GM23338 (cell line): ENCODE measurements around the gene ANTXR2. TPM values are rescaled to one million over a fixed set of nuclear protein-coding genes. Genes with fewer than 3 reads are reported as not detected.

Experiments
- ATAC-seq: fragments of 200-7000 bp; cut with Tn5 transposase; 3 replicates; pipeline ENCODE4 v1.9.1; 2020
- DNase-seq: peaks from one replicate; pipeline ENCODE4 v3.0.0-alpha.2; 2015; ENCODE audit warnings: low spot score
- H2AFZ ChIP-seq: fragments of 200-600 bp; sonication (generic); 2 replicates; pipeline ENCODE4 v1.8.0; 2016; ENCODE audit warnings: antibody characterized with exemption, mild to moderate bottlenecking, moderate library complexity
- H3F3A ChIP-seq: fragments of 200-600 bp; sonication (generic); replicated peaks from 2 replicates; pipeline ENCODE4 v1.8.0; 2017; ENCODE audit warnings: antibody characterized with exemption, mixed run types, low read depth
- H3K27ac ChIP-seq: fragments of 200-600 bp; sonication (generic); 2 replicates; pipeline ENCODE4 v1.6.1; 2016; ENCODE audit warnings: low read depth
- H3K27me3 ChIP-seq: fragments of 200-600 bp; sonication (generic); 2 replicates; pipeline ENCODE4 v1.8.0; 2016; ENCODE audit warnings: mild to moderate bottlenecking, mixed run types, moderate library complexity; ENCODE audit not compliant: insufficient read depth
- H3K36me3 ChIP-seq: fragments of 200-600 bp; sonication (generic); 2 replicates; pipeline ENCODE4 v1.8.0; 2016; ENCODE audit warnings: mild to moderate bottlenecking; ENCODE audit not compliant: insufficient read depth
- H3K4me1 ChIP-seq: fragments of 200-600 bp; sonication (generic); 2 replicates; pipeline ENCODE4 v1.8.0; 2016; ENCODE audit warnings: mild to moderate bottlenecking, moderate library complexity; ENCODE audit not compliant: insufficient read depth
- H3K4me2 ChIP-seq: fragments of 200-600 bp; sonication (generic); 2 replicates; pipeline ENCODE4 v1.7.1; 2017; ENCODE audit warnings: mixed run types
- H3K4me3 ChIP-seq: fragments of 200-600 bp; sonication (generic); 2 replicates; pipeline ENCODE4 v1.6.1; 2016; ENCODE audit warnings: mixed run types
- H3K79me2 ChIP-seq: fragments of 200-600 bp; sonication (generic); replicated peaks from 2 replicates; pipeline ENCODE4 v1.8.0; 2017; ENCODE audit warnings: mild to moderate bottlenecking; ENCODE audit not compliant: insufficient read depth
- H3K9me2 ChIP-seq: fragments of 200-600 bp; sonication (generic); 2 replicates; pipeline ENCODE4 v1.8.0; 2017; ENCODE audit not compliant: insufficient read depth
- H4K20me1 ChIP-seq: fragments of 200-600 bp; sonication (generic); replicated peaks from 2 replicates; pipeline ENCODE4 v1.8.0; 2017; ENCODE audit warnings: mild to moderate bottlenecking; ENCODE audit not compliant: insufficient read depth
- H3K27ac Mint-ChIP-seq: 2 replicates; pipeline ENCODE4 v1.8.0; 2020; ENCODE audit warnings: inconsistent platforms, mild to moderate bottlenecking, moderate library complexity, mixed read lengths
- H3K27me3 Mint-ChIP-seq: 3 replicates; pipeline ENCODE4 v1.8.0; 2022; ENCODE audit warnings: low read depth, mild to moderate bottlenecking, moderate library complexity, mixed read lengths, inconsistent platforms; ENCODE audit not compliant: insufficient read depth, poor library complexity
- H3K36me3 Mint-ChIP-seq: 3 replicates; pipeline ENCODE4 v1.8.0; 2021; ENCODE audit warnings: low read depth, mild to moderate bottlenecking, inconsistent platforms, moderate library complexity, mixed read lengths
- H3K4me1 Mint-ChIP-seq: 3 replicates; pipeline ENCODE4 v1.8.0; 2020; ENCODE audit warnings: mild to moderate bottlenecking, inconsistent platforms, mixed read lengths
- H3K4me3 Mint-ChIP-seq: 3 replicates; pipeline ENCODE4 v1.8.0; 2021; ENCODE audit warnings: moderate library complexity, mild to moderate bottlenecking, inconsistent platforms, mixed read lengths
- H3K9me3 Mint-ChIP-seq: 3 replicates; pipeline ENCODE4 v1.8.0; 2020; ENCODE audit warnings: moderate library complexity, mild to moderate bottlenecking, inconsistent platforms, mixed read lengths
- CREB1 ChIP-seq: fragments of 250-450 bp; sonication (Bioruptor Pico); IDR thresholded peaks from 2 replicates; pipeline ENCODE4 v1.5.0; 2020; ENCODE audit warnings: low read depth, mild to moderate bottlenecking, moderate library complexity
- EZH2 ChIP-seq: fragments of 200-600 bp; sonication (generic); IDR thresholded peaks from one replicate; pipeline ENCODE4 v1.8.0; 2017; ENCODE audit warnings: antibody characterized with exemption, mild to moderate bottlenecking, low read depth; ENCODE audit not compliant: unreplicated experiment
- EZH2phosphoT487 ChIP-seq: fragments of 200-600 bp; sonication (generic); IDR thresholded peaks from one replicate; pipeline ENCODE4 v1.8.1; 2018; ENCODE audit warnings: antibody characterized with exemption; ENCODE audit not compliant: unreplicated experiment
- NANOG ChIP-seq: IDR thresholded peaks from 2 replicates; pipeline ENCODE4 v1.6.1; 2016; ENCODE audit warnings: antibody characterized with exemption, borderline replicate concordance
- POLR2AphosphoS5 ChIP-seq: IDR thresholded peaks from 2 replicates; pipeline ENCODE4 v1.6.1; 2016; ENCODE audit warnings: antibody characterized with exemption, low read depth
- STAT1 ChIP-seq: IDR thresholded peaks from one replicate; pipeline ENCODE4 v1.6.1; 2016; ENCODE audit warnings: antibody characterized with exemption; ENCODE audit not compliant: unreplicated experiment
- ZNF114 ChIP-seq: fragments of 250-450 bp; sonication (Bioruptor Pico); IDR thresholded peaks from 2 replicates; pipeline ENCODE4 v1.5.0; 2020; ENCODE audit warnings: mild to moderate bottlenecking, moderate library complexity
- polyA plus RNA-seq: library from polyadenylated mRNA; unstranded; fragments of >200 nt; fragmentation: Nextera tagmentation; extraction: Ambion mirVana; gene quantifications from 2 replicates; pipeline ENCODE4 v1.2.1, GENCODE V29; 2016
- total RNA-seq: library from RNA; depleted of rRNA; stranded (reverse); fragments of >200 nt; shearing (Covaris generic); gene quantifications from 2 replicates; pipeline ENCODE4 v1.2.3, GENCODE V29; 2014
- TF ChIP-seq, protein P1 (sequence below): IDR thresholded peaks from one replicate; pipeline ENCODE4 v1.6.1; 2018; ENCODE audit warnings: antibody characterized with exemption; ENCODE audit not compliant: unreplicated experiment
- TF ChIP-seq, protein P2 (sequence below), 2 experiments: fragments of 200-600 bp in 1 of 2; sonication (generic) in 1 of 2; conservative IDR thresholded peaks; 2 replicates each; pipeline versions ENCODE4 v1.5.1 to v1.6.1; 2016 to 2017; ENCODE audit warnings: antibody characterized with exemption in 2 of 2, low read depth in 2 of 2, mild to moderate bottlenecking in 2 of 2, moderate library complexity in 1 of 2
- TF ChIP-seq, protein P3 (sequence below): fragments of 250-450 bp; sonication (Bioruptor Pico); IDR thresholded peaks from 2 replicates; pipeline ENCODE4 v1.5.0; 2020; ENCODE audit warnings: mild to moderate bottlenecking, moderate library complexity

The ANTXR2 gene
- total and polyA plus RNA-seq, 2 experiments from 2014 or later, result 2.0 to 5.3 TPM

DNA sequence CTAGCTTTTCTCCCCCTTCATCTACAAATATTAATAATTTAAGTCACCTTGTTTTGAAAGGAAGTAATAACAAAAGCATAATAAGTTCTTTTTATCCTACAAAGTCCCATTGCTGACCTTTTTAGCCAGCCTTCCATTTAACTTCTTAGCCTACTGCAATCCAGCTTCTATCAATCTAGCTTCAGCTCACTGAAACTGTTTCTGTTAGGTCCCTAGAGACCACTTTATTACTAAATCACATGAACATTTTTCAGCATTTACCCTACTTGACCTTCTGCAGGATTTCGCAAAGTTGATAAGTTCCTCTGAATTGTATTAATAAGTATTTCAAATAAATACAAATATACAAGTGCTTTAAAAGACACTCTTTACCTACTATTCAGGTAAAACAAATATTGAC, 186.5 kb downstream of the ANTXR2 start (continued):
- TF ChIP-seq, protein P1, sequence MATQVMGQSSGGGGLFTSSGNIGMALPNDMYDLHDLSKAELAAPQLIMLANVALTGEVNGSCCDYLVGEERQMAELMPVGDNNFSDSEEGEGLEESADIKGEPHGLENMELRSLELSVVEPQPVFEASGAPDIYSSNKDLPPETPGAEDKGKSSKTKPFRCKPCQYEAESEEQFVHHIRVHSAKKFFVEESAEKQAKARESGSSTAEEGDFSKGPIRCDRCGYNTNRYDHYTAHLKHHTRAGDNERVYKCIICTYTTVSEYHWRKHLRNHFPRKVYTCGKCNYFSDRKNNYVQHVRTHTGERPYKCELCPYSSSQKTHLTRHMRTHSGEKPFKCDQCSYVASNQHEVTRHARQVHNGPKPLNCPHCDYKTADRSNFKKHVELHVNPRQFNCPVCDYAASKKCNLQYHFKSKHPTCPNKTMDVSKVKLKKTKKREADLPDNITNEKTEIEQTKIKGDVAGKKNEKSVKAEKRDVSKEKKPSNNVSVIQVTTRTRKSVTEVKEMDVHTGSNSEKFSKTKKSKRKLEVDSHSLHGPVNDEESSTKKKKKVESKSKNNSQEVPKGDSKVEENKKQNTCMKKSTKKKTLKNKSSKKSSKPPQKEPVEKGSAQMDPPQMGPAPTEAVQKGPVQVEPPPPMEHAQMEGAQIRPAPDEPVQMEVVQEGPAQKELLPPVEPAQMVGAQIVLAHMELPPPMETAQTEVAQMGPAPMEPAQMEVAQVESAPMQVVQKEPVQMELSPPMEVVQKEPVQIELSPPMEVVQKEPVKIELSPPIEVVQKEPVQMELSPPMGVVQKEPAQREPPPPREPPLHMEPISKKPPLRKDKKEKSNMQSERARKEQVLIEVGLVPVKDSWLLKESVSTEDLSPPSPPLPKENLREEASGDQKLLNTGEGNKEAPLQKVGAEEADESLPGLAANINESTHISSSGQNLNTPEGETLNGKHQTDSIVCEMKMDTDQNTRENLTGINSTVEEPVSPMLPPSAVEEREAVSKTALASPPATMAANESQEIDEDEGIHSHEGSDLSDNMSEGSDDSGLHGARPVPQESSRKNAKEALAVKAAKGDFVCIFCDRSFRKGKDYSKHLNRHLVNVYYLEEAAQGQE, result no peak
- TF ChIP-seq NANOG, result no peak
- TF ChIP-seq, protein P2, sequence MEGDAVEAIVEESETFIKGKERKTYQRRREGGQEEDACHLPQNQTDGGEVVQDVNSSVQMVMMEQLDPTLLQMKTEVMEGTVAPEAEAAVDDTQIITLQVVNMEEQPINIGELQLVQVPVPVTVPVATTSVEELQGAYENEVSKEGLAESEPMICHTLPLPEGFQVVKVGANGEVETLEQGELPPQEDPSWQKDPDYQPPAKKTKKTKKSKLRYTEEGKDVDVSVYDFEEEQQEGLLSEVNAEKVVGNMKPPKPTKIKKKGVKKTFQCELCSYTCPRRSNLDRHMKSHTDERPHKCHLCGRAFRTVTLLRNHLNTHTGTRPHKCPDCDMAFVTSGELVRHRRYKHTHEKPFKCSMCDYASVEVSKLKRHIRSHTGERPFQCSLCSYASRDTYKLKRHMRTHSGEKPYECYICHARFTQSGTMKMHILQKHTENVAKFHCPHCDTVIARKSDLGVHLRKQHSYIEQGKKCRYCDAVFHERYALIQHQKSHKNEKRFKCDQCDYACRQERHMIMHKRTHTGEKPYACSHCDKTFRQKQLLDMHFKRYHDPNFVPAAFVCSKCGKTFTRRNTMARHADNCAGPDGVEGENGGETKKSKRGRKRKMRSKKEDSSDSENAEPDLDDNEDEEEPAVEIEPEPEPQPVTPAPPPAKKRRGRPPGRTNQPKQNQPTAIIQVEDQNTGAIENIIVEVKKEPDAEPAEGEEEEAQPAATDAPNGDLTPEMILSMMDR (conservative IDR thresholded peaks at IDR 0.05; ENCODE audit: low read depth in 2 of 2), result no peak
- TF ChIP-seq STAT1, result no peak

DNA sequence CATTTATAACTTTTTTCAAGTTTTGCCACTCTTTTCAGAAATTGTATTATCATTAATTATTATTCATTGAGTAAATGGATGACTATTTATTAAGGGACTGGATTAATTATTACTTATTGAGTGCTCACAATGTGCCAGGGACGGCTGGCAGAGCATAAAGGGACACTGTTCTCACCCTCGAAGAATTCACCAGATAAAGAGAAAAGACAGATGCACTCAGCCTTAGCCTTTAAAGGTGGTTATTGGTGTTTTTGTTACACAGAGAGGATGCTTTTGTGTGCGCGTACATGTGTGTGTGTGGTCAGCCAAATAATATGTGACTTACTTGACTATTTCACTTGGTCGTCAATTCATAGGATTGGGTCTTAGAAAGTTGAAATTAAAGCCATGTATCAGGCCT, 187.0 kb downstream of the ANTXR2 start:
- Mint-ChIP-seq H3K4me3 (no peak overlapping the region), H3K9me3 (no peaks in the 10 kb centered on the region), H3K27ac (no peak overlapping the region), H3K4me1 (no peaks in the 10 kb centered on the region), H3K27me3 (peaks cover 1% of the 10 kb centered on the region), H3K36me3 (no peaks in the 10 kb centered on the region)
- Histone ChIP-seq H3K27me3 (no peaks in the 10 kb centered on the region), H3K79me2 (no peaks in the 10 kb centered on the region), H4K20me1 (no peaks in the 10 kb centered on the region), H3K36me3 (no peaks in the 10 kb centered on the region), H3K9me2 (no peaks in the 10 kb centered on the region), H2AFZ (no peak overlapping the region), H3F3A (no peaks in the 10 kb centered on the region), H3K4me3 (no peak overlapping the region), H3K4me1 (no peaks in the 10 kb centered on the region), H3K4me2 (no peak overlapping the region), H3K27ac (no peak overlapping the region)
- DNase-seq (no peak), ATAC-seq (no peak)
- TF ChIP-seq EZH2phosphoT487 (no peak), POLR2AphosphoS5 (no peak), CREB1 (CRISPR knock-in tag) (no peak), EZH2 (no peak), STAT1 (no peak), NANOG (no peak), ZNF114 (CRISPR knock-in tag) (no peak)
- TF ChIP-seq, protein P3, sequence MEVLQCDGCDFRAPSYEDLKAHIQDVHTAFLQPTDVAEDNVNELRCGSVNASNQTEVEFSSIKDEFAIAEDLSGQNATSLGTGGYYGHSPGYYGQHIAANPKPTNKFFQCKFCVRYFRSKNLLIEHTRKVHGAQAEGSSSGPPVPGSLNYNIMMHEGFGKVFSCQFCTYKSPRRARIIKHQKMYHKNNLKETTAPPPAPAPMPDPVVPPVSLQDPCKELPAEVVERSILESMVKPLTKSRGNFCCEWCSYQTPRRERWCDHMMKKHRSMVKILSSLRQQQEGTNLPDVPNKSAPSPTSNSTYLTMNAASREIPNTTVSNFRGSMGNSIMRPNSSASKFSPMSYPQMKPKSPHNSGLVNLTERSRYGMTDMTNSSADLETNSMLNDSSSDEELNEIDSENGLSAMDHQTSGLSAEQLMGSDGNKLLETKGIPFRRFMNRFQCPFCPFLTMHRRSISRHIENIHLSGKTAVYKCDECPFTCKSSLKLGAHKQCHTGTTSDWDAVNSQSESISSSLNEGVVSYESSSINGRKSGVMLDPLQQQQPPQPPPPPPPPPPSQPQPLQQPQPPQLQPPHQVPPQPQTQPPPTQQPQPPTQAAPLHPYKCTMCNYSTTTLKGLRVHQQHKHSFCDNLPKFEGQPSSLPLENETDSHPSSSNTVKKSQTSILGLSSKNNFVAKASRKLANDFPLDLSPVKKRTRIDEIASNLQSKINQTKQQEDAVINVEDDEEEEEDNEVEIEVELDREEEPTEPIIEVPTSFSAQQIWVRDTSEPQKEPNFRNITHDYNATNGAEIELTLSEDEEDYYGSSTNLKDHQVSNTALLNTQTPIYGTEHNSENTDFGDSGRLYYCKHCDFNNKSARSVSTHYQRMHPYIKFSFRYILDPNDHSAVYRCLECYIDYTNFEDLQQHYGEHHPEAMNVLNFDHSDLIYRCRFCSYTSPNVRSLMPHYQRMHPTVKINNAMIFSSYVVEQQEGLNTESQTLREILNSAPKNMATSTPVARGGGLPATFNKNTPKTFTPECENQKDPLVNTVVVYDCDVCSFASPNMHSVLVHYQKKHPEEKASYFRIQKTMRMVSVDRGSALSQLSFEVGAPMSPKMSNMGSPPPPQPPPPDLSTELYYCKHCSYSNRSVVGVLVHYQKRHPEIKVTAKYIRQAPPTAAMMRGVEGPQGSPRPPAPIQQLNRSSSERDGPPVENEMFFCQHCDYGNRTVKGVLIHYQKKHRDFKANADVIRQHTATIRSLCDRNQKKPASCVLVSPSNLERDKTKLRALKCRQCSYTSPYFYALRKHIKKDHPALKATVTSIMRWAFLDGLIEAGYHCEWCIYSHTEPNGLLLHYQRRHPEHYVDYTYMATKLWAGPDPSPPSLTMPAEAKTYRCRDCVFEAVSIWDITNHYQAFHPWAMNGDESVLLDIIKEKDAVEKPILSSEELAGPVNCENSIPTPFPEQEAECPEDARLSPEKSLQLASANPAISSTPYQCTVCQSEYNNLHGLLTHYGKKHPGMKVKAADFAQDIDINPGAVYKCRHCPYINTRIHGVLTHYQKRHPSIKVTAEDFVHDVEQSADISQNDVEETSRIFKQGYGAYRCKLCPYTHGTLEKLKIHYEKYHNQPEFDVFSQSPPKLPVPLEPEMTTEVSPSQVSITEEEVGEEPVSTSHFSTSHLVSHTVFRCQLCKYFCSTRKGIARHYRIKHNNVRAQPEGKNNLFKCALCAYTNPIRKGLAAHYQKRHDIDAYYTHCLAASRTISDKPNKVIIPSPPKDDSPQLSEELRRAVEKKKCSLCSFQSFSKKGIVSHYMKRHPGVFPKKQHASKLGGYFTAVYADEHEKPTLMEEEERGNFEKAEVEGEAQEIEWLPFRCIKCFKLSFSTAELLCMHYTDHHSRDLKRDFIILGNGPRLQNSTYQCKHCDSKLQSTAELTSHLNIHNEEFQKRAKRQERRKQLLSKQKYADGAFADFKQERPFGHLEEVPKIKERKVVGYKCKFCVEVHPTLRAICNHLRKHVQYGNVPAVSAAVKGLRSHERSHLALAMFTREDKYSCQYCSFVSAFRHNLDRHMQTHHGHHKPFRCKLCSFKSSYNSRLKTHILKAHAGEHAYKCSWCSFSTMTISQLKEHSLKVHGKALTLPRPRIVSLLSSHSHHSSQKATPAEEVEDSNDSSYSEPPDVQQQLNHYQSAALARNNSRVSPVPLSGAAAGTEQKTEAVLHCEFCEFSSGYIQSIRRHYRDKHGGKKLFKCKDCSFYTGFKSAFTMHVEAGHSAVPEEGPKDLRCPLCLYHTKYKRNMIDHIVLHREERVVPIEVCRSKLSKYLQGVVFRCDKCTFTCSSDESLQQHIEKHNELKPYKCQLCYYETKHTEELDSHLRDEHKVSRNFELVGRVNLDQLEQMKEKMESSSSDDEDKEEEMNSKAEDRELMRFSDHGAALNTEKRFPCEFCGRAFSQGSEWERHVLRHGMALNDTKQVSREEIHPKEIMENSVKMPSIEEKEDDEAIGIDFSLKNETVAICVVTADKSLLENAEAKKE, result no peak
- TF ChIP-seq, protein P1, result no peak
